Measurements from ENCODE around the gene RUNDC3A. TPM values are rescaled to one million over a fixed set of nuclear protein-coding genes. Genes with fewer than 3 reads are reported as not detected.

Gene RUNDC3A
- total and polyA plus RNA-seq, 2 of the 13 experiments (the other 11 are each of a cell fraction or from before 2014, with no cell fraction given): 0.25 TPM; not detected in 1

DNA sequence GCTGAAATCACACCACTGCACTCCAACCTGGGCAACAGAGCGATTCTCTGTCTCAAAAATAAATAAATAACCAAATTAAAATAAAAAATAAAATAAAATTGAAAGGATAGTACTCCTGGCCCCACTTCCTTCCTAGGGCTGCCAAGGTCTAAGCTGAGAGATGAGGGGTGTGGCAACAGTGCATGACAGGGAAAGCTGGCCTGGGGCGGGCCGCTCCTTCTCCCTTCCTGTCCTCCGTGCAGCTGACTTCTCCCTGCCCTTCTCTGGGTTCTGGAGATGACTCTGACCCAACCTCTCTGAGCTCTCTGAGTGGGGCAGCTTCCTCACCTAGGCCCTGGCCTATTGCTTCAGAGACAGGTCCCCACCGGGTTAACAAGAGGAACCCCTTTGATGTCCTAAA, 25.0 kb downstream of the RUNDC3A start:
- BruUV-seq (replicated peaks): no TSS peak
- ChIA-PET CTCF (ENCODE audit: low intra/inter-chr PET ratio, low total read pairs) (no interaction called here), POLR2A (interaction anchor here (1.6 to 2.3 kb wide), 2 partner anchors 10 to 12 kb away, joined by 5 to 8 read pairs; partner anchors contain the start of gene GRN)
- no peak for FAIRE-seq
- Histone ChIP-seq H4K20me1 (ENCODE audit: insufficient read depth, low read length) (no peaks in the 10 kb centered on the region), H3K27me3 (ENCODE audit: control insufficient read depth in 1 of 2, insufficient read depth in 2 of 2, low read length in 2 of 2) (peaks cover 2 to 40% of the 10 kb centered on the region in 2 experiments), H3K36me3 (replicated peaks in 1 of 2; ENCODE audit: control insufficient read depth in 1 of 2, insufficient read depth in 2 of 2, low read length in 2 of 2) (no peaks in the 10 kb centered on the region), H3K4me3 (replicated peaks in 1 of 3; ENCODE audit: insufficient read depth in 1 of 3, low read depth in 2 of 3, low read length in 3 of 3) (no peak overlapping the region), H3K9ac (ENCODE audit: insufficient read depth, low read depth, low read length) (no peak overlapping the region), H3K79me2 (ENCODE audit: insufficient read depth, low read length) (no peaks in the 10 kb centered on the region), H3K9me3 (ENCODE audit: low read length) (no peaks in the 10 kb centered on the region), H3K27ac (ENCODE audit: extremely low read length, insufficient read depth, low read length) (no peak overlapping the region), H3K4me2 (ENCODE audit: low read depth, low read length) (no peak overlapping the region), H2AFZ (ENCODE audit: low read length) (no peak overlapping the region), H3K4me1 (ENCODE audit: insufficient read depth, low read length) (peaks cover 35% of the 10 kb centered on the region)
- no peak for ATAC-seq
- in situ Hi-C loops (cut with HindIII; ENCODE audit: extremely low pct_ligation_motif_present, low pct_unique_long_range_greater_than_20kb) (no loop called here), intact Hi-C loops (cut with micrococcal nuclease; ENCODE audit: unreplicated experiment) (no loop called here)
- no peak for TF ChIP-seq THRA (CRISPR knock-in tag; IDR thresholded peaks at IDR 0.05; ENCODE audit: borderline replicate concordance)
- TF ChIP-seq ESRRA (CRISPR knock-in tag; IDR thresholded peaks at IDR 0.05; ENCODE audit: low read depth): no peak
- TF ChIP-seq MTERF4 (CRISPR knock-in tag; IDR thresholded peaks at IDR 0.05): no peak
- no peak for TF ChIP-seq MATR3 (CRISPR knock-in tag; IDR thresholded peaks at IDR 0.05)
- TF ChIP-seq MXD1 (CRISPR knock-in tag; IDR thresholded peaks at IDR 0.05): no peak
- TF ChIP-seq MED1 (CRISPR knock-in tag; IDR thresholded peaks at IDR 0.05): no peak
- TF ChIP-seq HDAC1 (CRISPR knock-in tag; IDR thresholded peaks at IDR 0.05): no peak
- DNase-seq (ENCODE audit: low spot score): no peak
- WGBS (ENCODE audit: low lambda C conversion rate): 12% methylated on average over 4 of the region's 5 CpGs
